Astrocyte of the hippocampus (primary cell): Measurements from ENCODE around the gene ZNF726.
"Not testable (repeated sequence)": the region's sequence is repeated elsewhere in the genome, so short reads cannot be mapped to it uniquely, and the experiment has no call there.

Experiments used
- DNase-seq: peaks from one replicate; pipeline ENCODE4 v3.0.0; 2011; ENCODE audit warnings: low read depth, low spot score

ZNF726 gene

DNA sequence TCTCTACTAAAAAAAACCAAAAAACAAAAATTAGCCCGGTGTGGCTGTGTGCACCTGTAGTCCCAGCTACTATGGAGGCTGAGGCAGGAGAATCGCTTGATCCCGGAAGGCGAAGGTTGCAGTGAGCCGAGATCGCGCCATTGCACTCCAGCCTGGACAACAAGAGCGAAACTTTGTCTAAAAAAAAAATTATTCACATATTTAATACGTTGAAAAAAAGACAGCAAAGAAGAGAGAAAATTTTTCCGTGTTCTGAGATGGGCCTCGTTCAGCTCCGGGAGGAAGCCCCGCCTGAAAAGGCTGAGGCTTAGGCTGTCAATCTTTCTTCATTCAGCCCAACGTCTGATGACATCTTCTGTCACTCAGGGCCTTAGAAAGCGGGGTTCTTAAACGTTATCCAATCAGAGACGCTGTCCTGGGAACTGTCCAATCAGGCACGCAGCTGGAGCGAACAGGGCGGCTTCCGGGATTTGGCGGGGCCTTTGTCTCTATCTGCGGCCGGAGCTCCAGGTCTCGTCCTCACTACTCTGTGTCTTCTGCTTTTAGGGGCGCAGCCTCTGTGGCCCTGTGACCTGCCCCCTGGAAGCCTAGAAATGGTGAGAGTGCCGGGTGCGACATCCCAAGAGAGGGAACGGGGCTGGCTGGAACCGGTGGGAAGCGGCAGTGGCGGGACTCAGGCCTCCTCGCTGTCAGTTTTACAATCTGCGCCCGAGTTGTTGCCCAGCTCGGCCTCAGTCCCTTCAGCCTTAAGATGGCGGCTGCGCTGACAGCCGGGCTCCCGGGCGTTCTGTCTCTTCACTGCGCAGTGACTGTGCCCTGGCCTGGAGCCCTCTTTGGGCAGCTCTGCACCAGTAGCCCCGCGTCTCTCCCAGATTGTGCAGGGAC lies at the start of gene ZNF726:
Gene ZNF726 (plus strand): TSS at position 485 of the 885 bp plus-strand sequence. CDS start 109 bp downstream, at position 594.
- DNase-seq, result peak; percentile 95

DNA sequence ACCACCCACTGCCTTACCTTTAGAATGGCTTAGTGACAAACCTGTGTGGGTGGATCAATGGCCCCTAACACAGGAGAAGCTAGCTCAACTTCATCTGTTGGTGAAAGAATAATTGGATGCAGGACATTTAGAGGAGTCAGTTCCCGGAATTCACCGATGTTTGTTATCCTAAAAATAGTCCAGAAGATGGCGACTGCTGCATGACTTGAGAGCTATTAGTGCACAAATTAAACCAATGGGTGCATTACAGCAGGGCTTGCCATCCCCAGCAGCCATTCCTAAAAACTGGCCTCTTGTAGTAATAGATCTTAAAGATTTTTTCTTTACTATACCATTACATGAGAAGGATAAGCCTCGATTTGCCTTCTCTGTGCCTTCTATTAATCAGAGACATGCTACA lies 46.8 kb upstream of the ZNF726 start:
- DNase-seq, result no peak

DNA sequence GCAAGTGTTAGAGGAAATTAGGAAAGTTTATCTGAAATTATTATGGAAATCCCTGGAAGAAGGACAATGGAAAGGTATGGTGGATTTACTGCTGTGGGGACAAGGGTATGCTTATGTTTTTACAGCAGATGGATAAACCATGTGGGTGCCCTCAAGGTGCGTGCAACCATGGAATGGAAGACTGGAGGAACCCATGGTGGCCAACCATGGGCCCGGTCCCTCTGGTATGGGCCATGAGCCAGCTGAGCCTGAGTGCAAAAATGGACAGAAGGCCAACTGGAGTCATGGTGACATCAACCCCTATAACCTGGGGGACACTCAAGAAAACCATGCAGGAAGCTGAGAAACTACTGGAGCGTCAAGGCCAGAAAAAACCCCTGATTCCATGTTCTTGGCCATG lies 46.1 kb upstream of the ZNF726 start:
- no peak for DNase-seq

DNA sequence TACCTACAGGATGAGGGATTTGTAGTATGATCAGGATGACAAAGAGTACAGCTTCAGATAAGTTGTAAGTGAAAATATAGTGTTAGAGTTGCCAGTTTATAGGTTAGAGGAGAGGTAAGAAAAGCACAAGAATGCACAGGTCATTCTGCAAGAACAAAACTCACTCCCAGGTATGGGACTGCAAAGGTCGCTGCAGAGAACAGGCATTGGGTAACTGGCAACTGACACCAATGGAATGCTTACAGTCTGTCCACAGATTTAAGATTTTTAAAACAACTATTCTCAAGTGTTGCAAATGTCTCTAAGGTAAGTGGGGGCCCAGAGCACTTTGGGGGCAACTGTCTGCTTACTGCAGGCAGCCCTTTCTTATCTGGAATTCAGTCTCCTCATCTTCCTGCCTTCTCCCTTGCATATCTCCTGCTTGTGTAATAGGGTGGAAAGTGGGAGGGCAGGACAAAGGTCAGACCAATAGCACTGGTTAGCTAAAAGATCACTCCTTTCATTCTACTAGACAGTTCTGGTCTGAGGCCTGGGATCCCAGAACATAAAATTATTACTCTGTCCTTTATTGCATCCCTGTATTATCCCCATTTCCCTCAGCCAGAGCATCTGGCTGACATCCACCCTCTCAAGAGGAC lies 42.3 kb upstream of the ZNF726 start:
- no peak for DNase-seq

DNA sequence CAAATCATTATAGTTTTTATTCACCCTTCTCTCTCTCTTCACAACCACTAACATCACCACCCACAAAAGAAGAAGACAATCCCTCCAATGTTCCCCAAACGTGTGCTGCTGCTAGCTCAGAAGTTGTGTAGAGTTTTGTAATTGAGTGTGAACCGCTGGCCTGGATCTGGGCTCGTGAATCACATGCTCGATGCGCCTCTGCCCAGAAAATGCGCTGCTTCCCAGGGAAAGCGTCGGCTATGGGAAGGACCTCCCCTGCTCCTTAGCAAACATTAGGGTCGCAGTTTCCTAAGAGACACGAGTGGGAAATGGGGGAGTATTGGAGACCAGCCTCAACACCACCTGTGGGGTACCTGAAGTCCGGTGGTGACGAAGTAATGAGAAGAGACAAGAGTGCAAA lies 38.4 kb upstream of the ZNF726 start:
- no peak for DNase-seq

DNA sequence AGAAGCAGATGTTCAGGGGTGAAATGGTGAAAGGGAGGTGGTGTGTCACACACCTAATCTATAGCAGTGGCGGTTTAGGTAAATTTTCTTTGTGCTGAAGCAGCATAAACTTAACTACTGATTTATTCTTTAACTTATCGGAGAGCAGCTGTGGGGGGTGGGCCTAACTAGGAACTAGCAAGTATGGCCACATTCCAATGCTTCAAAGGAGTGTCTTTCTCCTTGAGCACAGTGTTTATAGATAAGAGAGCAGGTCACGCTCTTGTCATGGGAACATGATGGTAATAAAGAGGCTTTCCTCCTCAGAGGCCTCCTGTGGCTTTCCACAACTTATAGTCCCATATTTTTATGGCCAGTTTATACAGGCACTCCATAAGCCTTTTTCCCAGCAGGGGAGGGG lies 37.9 kb upstream of the ZNF726 start:
- DNase-seq, result not testable (repeated sequence)

DNA sequence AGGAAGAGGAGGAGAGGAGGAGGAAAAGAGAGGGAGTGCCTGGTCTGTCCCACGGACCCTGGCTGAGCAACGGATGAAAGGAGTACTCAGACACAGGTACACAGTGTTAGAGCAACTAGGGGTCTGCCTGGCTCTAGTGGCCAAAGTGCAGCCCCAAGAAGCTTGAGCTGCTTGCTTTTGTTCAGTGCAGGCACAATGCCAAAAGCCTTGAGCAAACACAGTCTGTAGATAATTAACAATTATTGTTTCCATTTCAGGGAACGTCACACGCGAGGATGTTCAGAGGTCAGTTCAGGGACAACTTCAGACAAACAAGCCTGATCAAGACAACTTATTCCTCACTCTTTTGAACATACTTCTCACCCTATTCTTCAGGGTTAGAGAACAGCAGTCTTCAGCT lies 32.2 kb upstream of the ZNF726 start:
- no peak for DNase-seq

DNA sequence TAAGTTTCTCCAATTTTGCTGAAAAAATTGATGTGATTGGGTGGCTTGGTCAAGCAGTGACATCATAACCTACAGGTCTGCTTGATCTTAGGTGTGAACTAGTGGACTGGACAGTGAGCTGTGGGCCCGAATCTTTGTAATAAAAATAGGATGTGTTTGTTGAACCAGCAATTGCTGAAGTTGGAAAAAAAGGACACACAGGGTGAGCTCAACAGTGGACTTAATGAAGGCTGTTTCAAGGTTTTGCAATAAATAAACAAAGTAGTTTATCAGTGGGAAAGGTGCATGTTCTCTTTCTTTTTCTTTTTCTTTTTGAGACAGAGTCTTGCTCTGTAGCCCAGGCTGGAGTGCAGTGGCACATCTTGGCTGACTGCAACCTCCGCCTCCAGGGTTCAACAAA lies 30.3 kb upstream of the ZNF726 start:
- no peak for DNase-seq

DNA sequence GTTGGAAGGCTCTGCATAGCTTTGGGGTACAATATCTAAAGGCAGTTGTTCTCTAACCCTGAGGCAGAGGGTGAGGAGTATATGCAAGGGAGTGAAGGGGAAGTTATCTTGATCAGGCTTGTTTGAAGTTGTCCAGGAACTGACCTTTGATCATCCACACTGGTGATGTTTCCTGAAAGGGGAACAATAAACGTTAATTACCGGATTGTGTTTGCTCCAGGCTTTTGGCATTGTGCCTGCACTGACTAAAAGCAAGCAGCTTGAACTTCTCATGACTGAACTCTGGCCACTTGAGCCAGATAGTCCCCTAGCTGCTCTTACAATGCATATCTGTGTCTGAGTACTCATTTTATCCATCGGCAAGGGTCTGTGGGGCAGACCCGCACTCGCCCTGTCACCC lies 27.0 kb upstream of the ZNF726 start:
- no peak for DNase-seq

DNA sequence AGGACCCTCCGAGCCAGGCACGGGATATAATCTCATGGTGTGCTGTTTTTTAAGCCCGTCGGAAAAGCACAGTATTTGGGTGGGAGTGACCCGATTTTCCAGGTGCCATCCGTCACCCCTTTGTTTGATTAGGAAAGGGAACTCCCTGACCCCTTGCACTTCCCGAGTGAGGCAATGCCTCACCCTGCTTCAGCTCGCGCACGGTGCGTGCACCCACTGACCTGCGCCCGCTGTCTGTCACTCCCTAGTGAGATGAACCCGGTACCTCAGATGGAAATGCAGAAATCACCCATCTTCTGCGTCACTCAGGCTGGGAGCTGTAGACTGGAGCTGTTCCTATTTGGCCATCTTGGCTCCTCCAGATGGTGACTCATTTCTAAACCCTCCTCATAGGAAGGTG lies 18.6 kb upstream of the ZNF726 start:
- not testable (repeated sequence) for DNase-seq

DNA sequence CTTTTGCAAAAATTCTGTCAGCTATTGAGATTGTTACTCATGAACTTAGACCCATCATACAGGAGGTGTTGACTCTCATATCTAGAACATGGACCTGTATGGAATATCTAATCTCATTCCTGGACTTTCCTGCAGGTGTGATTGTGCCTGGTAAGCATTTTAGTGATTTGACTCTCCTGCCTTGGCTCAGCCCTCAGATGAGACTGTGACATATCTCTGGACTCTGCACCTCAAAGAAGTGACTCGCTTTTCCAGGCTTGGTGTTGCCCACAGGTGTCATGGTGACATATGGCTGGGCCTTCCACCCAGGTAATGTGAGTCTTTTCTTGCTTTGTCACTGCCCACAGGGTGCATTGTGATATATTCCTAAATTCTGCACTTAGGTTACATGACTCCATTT lies 17.8 kb upstream of the ZNF726 start:
- DNase-seq, result no peak

DNA sequence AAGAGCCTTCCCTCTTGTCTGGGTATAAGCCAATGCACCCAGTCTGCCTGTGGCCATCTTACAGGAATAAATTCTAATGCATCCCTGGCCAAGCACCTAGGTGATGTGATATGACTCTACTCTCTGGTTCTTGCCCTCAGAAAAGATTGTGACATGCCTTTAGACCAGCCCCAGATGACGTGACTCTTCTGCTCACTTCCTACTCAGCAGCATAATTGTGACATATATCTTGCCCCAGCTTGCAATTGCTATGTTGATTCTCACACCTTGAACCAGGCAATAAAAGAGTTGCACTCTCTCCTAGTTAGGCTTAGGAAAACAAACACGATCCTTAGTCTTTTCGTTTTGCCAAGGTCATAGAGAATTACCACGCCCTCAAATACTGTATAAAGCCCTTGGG lies 13.3 kb upstream of the ZNF726 start:
- no peak for DNase-seq

DNA sequence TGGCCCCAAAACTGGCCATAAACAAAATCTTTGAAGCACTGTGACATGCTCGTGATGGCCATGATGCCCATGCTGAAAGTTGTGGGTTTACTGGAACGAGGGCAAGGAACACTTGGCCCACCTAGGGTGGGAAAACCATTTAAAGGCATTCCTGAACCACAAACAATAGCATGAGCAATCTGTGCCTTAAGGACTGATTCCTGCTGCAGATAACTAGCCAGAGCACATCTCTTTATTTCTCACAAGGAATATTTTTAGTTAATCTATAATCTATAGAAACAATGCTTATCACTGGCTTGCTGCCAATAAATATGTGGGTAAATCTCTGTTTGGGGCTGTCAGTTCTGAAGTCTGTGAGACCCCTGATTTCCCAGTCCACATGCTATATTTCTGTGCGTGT lies 10.3 kb upstream of the ZNF726 start:
- DNase-seq, result no peak

DNA sequence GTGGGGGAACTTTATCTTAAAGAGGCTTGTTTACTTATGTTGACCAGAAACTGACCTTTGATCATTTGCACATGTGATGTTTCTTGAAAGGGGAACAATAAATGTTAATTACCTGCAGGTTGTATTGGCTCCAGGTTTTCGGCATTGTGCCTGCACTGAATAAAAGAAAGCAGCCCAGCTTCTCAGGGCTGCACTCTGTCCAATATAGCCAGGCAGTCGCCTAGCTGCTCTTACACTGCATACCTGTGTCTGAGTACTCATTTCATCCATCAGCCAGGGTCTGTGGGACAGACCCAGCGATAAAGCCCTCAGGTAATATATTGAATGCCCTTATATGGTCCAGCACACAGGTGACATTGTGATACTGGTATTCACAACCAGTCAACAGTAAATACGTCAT lies 8.9 kb upstream of the ZNF726 start:
- no peak for DNase-seq

DNA sequence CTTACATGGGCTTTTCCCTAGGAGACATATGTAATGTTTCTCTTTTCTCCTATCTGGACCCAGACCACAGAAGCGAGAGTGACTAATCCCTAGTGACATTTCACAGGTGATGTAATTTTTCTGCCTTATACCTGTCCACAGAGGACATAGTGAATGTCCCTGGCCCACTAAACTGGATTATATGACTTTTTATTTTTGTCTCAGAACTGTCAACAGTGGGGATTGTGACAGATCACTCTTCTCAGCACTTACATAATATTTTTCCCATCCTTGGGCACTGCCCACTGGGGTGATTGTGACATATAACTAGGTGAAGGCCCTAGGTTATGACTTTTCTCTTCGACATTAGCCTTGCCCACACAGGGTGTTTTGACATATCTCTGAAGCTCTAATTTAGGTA lies 7.9 kb upstream of the ZNF726 start:
- no peak for DNase-seq

DNA sequence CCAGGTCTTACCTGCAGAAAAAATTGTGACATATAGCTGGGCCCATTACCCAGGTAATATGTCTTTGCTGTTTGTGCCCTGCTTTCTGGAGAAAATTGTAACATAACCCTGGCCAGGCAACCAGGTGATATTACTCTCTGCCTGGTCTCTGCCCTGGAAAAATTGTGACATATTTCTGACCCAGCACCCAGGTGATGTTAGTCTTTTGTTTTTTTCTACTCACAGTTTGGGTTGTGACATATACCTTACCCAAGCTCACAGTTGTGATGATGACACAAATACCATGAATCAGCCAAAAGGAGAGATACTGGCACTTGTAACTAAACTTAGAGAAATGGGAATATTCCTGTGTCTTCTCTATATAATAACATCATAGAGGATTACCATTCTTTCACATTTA lies 6.5 kb upstream of the ZNF726 start:
- no peak for DNase-seq

DNA sequence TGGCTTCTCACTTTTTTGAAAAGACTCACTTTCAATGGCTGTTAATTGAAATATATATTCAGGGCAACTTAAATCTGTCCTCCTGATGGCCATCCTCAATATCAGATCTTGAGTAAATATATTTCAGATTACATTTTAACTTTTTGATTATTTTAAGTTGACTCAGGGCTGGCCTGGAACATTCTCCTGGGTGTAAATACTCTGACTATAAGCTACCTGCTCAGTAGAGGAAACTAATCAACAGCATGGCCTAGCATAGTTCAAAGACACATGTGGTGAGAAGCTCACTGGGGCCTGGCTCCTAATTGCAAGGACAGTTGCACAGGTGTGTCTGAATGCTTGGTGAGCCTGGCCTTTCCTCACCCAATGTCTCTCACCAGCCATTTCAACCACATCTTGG lies 5.5 kb upstream of the ZNF726 start:
- no peak for DNase-seq

DNA sequence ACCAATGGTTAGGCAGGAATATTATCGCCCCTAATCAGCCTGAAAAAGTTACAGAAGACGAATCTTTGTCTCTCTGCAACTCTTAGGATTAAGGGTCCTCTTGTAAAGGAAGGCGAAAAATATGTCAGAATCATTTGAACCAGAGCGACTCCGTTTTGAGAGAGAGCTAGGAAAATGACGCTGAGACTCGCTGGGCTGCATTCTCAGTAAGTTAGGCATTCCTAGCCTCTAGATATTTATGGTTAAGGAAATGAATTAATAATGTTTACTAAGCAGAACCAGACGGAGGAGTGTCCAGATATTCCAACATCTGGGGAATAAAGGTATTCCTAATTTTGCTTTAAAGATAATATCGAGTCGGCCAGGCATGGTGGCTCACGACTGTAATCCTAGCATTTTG lies 755 bp upstream of the ZNF726 start:
- DNase-seq, result no peak

DNA sequence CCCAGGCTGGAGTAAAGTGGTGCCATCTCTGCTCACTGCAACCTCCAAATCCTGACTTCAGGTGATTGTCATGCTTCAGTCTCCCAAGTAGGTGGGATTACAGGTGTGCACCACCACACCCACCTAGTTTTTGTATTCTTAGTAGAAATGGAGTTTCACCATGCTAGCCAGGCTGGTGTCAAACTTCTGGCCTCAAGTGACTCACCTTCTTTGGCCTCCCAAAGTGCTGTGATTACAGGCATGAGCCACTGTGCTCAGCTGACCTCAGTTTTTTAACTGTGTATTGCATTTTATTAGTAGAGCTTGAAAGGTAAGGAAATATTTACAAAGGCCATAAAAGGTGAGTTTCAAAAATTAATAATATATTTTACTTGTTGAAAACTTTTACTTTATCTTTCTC lies 2.3 kb downstream of the ZNF726 start:
- peak; percentile 7 for DNase-seq

DNA sequence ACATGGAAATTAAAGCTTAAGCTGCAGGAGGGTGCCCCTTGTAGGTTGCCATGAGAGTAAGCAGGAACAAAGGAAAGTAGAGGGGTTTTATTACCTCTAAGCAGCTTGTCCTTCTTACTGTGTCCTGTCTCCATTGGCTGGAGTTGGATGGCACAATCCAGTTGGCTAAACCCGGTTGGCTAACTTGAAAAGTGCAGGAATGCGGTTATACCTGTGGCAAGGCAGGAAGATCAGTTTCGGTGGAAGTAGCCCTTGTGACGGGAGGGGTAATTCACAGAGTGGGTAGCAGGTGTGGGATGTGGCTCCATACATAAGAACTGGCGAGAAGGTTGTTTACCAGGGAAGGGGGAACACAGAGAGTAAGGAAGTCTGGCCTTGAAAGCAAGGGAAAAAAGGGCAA lies 3.2 kb downstream of the ZNF726 start:
- no peak for DNase-seq

DNA sequence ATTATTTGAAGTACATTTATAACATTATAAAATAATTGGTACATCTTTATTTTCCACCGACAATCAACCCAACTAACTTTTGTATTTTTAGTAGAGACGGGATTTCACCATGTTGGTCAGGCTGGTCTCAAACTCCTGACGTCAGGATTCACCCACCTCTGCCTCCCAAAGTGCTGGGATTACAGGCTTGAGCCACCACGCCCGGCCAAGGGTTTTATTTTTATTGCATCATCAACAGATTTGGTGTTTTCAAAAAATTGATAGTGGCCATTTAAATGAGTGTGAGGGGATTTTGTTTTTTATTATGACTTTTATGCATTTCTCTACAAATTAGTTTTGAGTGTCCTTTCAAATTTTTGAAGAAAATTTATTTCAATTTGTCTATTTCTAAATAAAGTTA lies 10.6 kb downstream of the ZNF726 start:
- no peak for DNase-seq

DNA sequence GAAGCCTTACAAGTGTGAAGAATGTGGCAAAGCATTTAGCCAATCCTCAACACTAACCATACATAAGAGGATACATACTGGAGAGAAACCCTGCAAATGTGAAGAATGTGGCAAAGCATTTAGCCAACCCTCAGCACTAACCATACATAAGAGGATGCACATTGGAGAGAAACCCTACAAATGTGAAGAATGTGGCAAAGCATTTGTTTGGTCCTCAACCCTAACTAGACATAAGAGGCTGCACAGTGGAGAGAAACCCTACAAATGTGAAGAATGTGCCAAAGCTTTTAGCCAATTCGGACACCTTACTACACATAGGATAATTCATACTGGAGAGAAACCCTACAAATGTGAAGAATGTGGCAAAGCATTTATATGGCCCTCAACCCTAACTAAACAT lies 18.2 kb downstream of the ZNF726 start:
- DNase-seq, result no peak

DNA sequence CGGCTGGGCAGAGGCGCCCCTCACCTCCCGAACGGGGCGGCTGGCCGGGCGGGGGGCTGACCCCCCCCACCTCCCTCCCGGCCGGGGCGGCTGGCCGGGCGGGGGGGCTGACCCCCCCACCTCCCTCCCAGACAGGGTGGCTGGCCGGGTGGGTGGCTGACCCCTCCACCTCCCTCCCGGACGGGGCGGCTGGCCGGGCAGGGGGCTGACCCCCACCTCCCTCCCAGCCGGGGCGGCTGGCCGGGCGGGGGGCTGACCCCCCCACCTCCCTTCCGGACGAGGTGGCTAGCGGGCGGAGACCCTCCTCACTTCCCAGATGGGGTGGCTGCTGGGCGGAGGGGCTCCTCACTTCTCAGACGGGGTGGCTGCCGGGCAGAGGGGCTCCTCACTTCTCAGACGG lies 22.3 kb downstream of the ZNF726 start:
- not testable (repeated sequence) for DNase-seq
